GM12864 (cell line): Measurements from ENCODE around the gene DHRSX.

Experiments
- DNase-seq: peaks from one replicate; pipeline ENCODE4 v3.0.0-alpha.2; 2011; ENCODE audit warnings: low read depth
- H3K4me3 ChIP-seq: 2 replicates; pipeline ENCODE4 v1.5.1; 2011; ENCODE audit warnings: mild to moderate bottlenecking, low read depth, low read length, control low read depth
- CTCF ChIP-seq: IDR thresholded peaks from 2 replicates; pipeline ENCODE4 v1.5.1; 2011; ENCODE audit warnings: low read depth, mild to moderate bottlenecking, moderate library complexity, low read length, control low read depth, inconsistent platforms; ENCODE audit errors: missing control alignments

DHRSX gene

DNA sequence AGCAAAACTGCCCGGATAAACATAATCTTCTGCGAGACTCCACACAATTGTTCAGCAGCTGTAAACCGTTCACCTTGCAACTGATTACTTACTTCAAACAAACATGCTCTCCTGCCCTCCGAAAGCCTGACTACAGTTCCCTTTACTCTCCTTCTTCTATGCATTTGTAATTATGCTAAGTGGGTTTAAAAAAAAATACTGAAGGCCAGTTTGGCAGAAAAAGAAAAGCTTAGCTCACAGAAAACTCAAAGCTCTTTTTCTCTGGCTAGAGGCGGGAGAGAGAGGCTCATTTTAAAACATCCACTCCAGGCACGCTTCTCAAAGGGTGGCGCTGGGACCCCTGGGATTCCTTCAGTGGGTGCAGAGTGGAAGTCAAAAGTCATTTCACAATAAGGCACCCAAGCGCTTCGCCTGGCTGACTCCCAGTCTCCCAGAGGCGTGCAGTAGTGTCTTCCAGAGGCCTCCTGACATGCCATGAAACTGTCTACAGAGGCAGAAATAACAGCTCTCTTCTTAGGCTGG, 1.9 kb downstream of the DHRSX start:
- TF ChIP-seq CTCF, result no peak
- DNase-seq, result no peak
- H3K4me3 ChIP-seq, result peak overlapping the region; percentile 93

GRCh38 chrX:2497961-2498780, 2.6 kb downstream of the DHRSX start:
- no peak for TF ChIP-seq CTCF
- no peak overlapping the region; the same call in 1 of the 2 replicates for H3K4me3 ChIP-seq
- DNase-seq, result no peak

- DNase-seq, result no peak
- no peak for TF ChIP-seq CTCF
- H3K4me3 ChIP-seq, result no peak overlapping the region
Measured at GRCh38 chrX:2495595-2495994, 5.2 kb downstream of the DHRSX start.

DNA sequence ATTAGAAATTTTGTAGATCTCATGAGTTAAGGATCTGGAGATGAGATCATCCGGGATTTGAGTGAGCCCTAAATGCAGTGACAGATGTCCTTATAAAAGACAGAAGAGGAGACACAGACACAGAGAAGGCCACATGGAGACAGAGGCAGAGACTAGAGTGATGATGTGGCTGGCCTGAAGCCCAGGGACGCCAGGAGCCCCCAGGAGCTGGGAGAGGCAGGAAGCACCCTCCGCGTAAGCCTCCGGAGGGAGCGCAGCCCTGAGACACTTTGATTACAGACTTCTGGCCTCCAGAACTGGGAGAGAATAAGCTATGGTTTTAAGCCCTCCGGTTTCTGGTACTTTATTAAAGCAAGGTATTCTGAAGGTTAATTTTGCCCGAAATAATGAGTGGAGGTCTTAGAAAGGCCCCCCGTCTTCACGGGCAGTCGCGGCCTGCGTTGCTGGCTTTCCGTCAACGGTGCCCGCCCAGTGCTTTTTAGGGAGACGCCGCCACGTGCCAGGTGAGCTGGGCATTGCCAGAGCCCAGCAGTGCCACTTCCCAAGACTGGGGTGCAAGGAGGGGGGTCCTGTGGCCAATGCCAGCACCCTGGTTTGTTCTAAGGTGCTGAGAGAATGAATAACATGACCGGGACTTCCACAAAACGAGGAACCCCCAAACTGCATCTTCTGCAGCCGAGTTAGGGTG, 8.1 kb downstream of the DHRSX start:
- DNase-seq, result no peak

DNA sequence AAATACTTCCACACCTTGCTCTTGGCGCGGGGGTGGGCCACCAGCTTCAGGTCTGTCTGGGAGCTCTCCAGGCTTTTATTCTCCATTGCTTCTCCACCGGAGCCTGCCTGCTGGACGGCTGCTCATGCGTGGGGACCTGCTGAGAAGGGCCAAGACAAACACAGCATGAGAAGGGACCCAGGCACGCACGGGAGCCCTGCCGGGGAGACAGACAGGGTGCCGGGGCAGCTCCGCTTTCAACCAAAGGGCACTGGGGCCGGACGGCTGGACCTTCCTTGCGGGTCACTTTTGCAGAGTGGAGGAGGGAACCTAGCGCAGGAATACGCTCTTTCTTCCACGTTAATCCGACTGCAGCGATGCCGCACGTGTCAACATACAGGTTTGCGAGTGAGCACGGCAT, 10.1 kb downstream of the DHRSX start:
- DNase-seq, result no peak
- no peak for TF ChIP-seq CTCF
- no peak overlapping the region for H3K4me3 ChIP-seq

More for the DNA sequence above, 8.1 kb downstream of the DHRSX start:
- no peak overlapping the region for H3K4me3 ChIP-seq
- no peak for TF ChIP-seq CTCF

- no peak overlapping the region for H3K4me3 ChIP-seq
- DNase-seq, result no peak
- TF ChIP-seq CTCF, result no peak
Measured at GRCh38 chrX:2489446-2490445, 11.0 kb downstream of the DHRSX start.
